ENCODE results near the gene BBC3.

DNA sequence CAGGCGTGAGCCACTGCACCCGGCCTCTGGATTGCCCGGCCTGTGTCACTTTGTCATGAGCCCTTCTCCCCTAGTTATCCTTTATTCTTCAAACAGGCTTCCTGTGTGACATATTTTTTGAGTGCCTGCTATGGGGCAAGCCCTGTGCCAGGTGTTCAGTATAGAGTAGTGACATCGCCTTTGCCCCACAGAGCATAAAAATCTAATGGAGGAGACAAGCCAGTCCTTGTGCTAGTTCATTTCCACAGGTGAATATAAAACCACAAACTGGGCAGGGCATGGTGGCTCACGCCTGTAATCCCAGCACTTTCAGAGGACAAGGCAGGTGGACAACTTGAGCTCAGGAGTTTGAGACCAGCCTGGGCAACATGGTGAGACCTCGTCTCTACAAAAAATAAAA lies 43.2 kb downstream of the BBC3 start:
- TF ChIP-seq, protein P1, sequence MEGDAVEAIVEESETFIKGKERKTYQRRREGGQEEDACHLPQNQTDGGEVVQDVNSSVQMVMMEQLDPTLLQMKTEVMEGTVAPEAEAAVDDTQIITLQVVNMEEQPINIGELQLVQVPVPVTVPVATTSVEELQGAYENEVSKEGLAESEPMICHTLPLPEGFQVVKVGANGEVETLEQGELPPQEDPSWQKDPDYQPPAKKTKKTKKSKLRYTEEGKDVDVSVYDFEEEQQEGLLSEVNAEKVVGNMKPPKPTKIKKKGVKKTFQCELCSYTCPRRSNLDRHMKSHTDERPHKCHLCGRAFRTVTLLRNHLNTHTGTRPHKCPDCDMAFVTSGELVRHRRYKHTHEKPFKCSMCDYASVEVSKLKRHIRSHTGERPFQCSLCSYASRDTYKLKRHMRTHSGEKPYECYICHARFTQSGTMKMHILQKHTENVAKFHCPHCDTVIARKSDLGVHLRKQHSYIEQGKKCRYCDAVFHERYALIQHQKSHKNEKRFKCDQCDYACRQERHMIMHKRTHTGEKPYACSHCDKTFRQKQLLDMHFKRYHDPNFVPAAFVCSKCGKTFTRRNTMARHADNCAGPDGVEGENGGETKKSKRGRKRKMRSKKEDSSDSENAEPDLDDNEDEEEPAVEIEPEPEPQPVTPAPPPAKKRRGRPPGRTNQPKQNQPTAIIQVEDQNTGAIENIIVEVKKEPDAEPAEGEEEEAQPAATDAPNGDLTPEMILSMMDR (conservative IDR thresholded peaks at IDR 0.05; ENCODE audit: low read depth in 2 of 2): no peak
- TF ChIP-seq EZH2 (IDR thresholded peaks at IDR 0.05; ENCODE audit: low read depth, unreplicated experiment) (no peak), REST (IDR thresholded peaks at IDR 0.05; ENCODE audit: unreplicated experiment) (no peak), POLR2AphosphoS5 (IDR thresholded peaks at IDR 0.05; ENCODE audit: low read depth) (no peak), ZNF114 (CRISPR knock-in tag; IDR thresholded peaks at IDR 0.05) (no peak), ZNF462 (CRISPR knock-in tag; IDR thresholded peaks at IDR 0.05) (no peak), EZH2phosphoT487 (IDR thresholded peaks at IDR 0.05; ENCODE audit: unreplicated experiment) (no peak), JUNB (IDR thresholded peaks at IDR 0.05; ENCODE audit: unreplicated experiment) (no peak)

Data from GM23338 (cell line).